SU-DHL-6 (cell line): ENCODE measurements around the gene ADCY2.

ENCODE experiments used
- H2AFZ ChIP-seq: fragments of 200-600 bp; sonication (generic); 2 replicates; pipeline ENCODE4 v1.6.1; 2014; ENCODE audit warnings: low read depth, mild to moderate bottlenecking, moderate library complexity, mixed read lengths, antibody characterized with exemption, low read length; ENCODE audit not compliant: severe bottlenecking
- H3F3A ChIP-seq: fragments of 200-600 bp; shearing (Covaris generic); 2 replicates; pipeline ENCODE4 v1.6.0; 2016; ENCODE audit warnings: antibody characterized with exemption, mild to moderate bottlenecking; ENCODE audit not compliant: insufficient read depth
- H3K27ac ChIP-seq: fragments of 200-600 bp; sonication (generic); 2 replicates; pipeline ENCODE4 v1.5.1; 2016; ENCODE audit warnings: low read depth, mild to moderate bottlenecking, low read length, moderate library complexity, mixed read lengths
- H3K27me3 ChIP-seq: fragments of 200-600 bp; sonication (generic), shearing (Covaris generic); 2 replicates; pipeline ENCODE4 v1.6.0; 2014; ENCODE audit warnings: mild to moderate bottlenecking, low read length
- H3K36me3 ChIP-seq: fragments of 200-600 bp; sonication (generic); 2 replicates; pipeline ENCODE4 v1.6.1; 2014; ENCODE audit warnings: mild to moderate bottlenecking, low read length, mixed read lengths
- H3K4me2 ChIP-seq: fragments of 300-600, 200-600 bp; shearing (Covaris generic), sonication (generic); 2 replicates; pipeline ENCODE4 v1.6.0; 2014; ENCODE audit warnings: low read length, low read depth, mild to moderate bottlenecking; ENCODE audit not compliant: poor library complexity, severe bottlenecking
- H3K4me3 ChIP-seq: fragments of 200-600 bp; sonication (generic); 2 replicates; pipeline ENCODE4 v1.5.1; 2014; ENCODE audit warnings: antibody characterized with exemption, low read length, mild to moderate bottlenecking, mixed read lengths; ENCODE audit not compliant: insufficient read depth, poor library complexity, severe bottlenecking
- H3K79me2 ChIP-seq: fragments of 200-600 bp; sonication (generic); 2 replicates; pipeline ENCODE4 v1.6.1; 2014; ENCODE audit warnings: mild to moderate bottlenecking, low read length, moderate library complexity; ENCODE audit not compliant: insufficient read depth
- H3K9ac ChIP-seq: fragments of 200-600 bp; sonication (generic); 2 replicates; pipeline ENCODE4 v1.7.0; 2014; ENCODE audit warnings: mild to moderate bottlenecking, low read length
- H3K9me2 ChIP-seq: fragments of 200-600 bp; sonication (generic); replicated peaks from 2 replicates; pipeline ENCODE4 v1.6.1; 2014; ENCODE audit warnings: low read length; ENCODE audit not compliant: insufficient read depth
- H3K9me3 ChIP-seq: fragments of 200-600 bp; sonication (generic); 2 replicates; pipeline ENCODE4 v1.6.1; 2014; ENCODE audit warnings: low read length, mixed read lengths; ENCODE audit not compliant: insufficient read depth
- H4K20me1 ChIP-seq: fragments of 200-600 bp; sonication (generic); 2 replicates; pipeline ENCODE4 v1.6.1; 2014; ENCODE audit warnings: low read depth, mild to moderate bottlenecking, antibody characterized with exemption, low read length, moderate library complexity, mixed read lengths
- CTCF ChIP-seq: fragments of 200-600 bp; sonication (generic); IDR thresholded peaks from one replicate; pipeline ENCODE4 v1.5.1; 2017; ENCODE audit warnings: antibody characterized with exemption, mild to moderate bottlenecking, low read length, moderate library complexity; ENCODE audit not compliant: insufficient read depth, poor library complexity, severe bottlenecking
- EZH2phosphoT487 ChIP-seq: fragments of 200-600 bp; sonication (generic), shearing (Covaris generic); conservative IDR thresholded peaks from 2 replicates; pipeline ENCODE4 v1.6.1; 2018; ENCODE audit warnings: mild to moderate bottlenecking, antibody characterized with exemption, low read length, moderate library complexity, mixed read lengths

Gene ADCY2

GRCh38 chr5:7445831-7446230 lies 49.9 kb downstream of the ADCY2 start:
- Histone ChIP-seq H3K4me2 (no peak overlapping the region), H3K9ac (no peak overlapping the region), H3K9me2 (no peaks in the 10 kb centered on the region), H2AFZ (no peak overlapping the region), H3K9me3 (no peaks in the 10 kb centered on the region), H3K4me3 (no peak overlapping the region), H3K79me2 (no peaks in the 10 kb centered on the region), H3K27me3 (no peaks in the 10 kb centered on the region), H3K27ac (no peak overlapping the region), H3K36me3 (no peaks in the 10 kb centered on the region), H4K20me1 (no peaks in the 10 kb centered on the region), H3F3A (no peaks in the 10 kb centered on the region)
- TF ChIP-seq CTCF (no peak), EZH2phosphoT487 (no peak)

- Histone ChIP-seq H3K4me2 (no peak overlapping the region), H3K27me3 (no peaks in the 10 kb centered on the region), H2AFZ (no peak overlapping the region), H3K9me2 (no peaks in the 10 kb centered on the region), H3K79me2 (no peaks in the 10 kb centered on the region), H3K4me3 (no peak overlapping the region), H3F3A (no peaks in the 10 kb centered on the region), H3K36me3 (no peaks in the 10 kb centered on the region), H4K20me1 (no peaks in the 10 kb centered on the region), H3K27ac (no peak overlapping the region), H3K9ac (no peak overlapping the region), H3K9me3 (no peaks in the 10 kb centered on the region)
- TF ChIP-seq EZH2phosphoT487: no peak
- TF ChIP-seq CTCF: no peak
These were observed 51.0 kb downstream of the ADCY2 start for GRCh38 chr5:7446913-7447312.

- H3F3A ChIP-seq: no peaks in the 10 kb centered on the region
- no peaks in the 10 kb centered on the region for H3K9me3 ChIP-seq
- no peak overlapping the region for H3K27ac ChIP-seq
- no peaks in the 10 kb centered on the region for H3K9me2 ChIP-seq
- H3K4me3 ChIP-seq: no peak overlapping the region
- no peak overlapping the region for H3K9ac ChIP-seq
- no peak overlapping the region for H2AFZ ChIP-seq
- H3K27me3 ChIP-seq: no peaks in the 10 kb centered on the region
- H3K36me3 ChIP-seq: no peaks in the 10 kb centered on the region
- no peak for TF ChIP-seq CTCF
- no peak for TF ChIP-seq EZH2phosphoT487
- H3K4me2 ChIP-seq: no peak overlapping the region
- H4K20me1 ChIP-seq: no peaks in the 10 kb centered on the region
- no peaks in the 10 kb centered on the region for H3K79me2 ChIP-seq
These were observed 58.0 kb downstream of the ADCY2 start for GRCh38 chr5:7453947-7454346.

- no peaks in the 10 kb centered on the region for H3F3A ChIP-seq
- H3K4me2 ChIP-seq: no peak overlapping the region
- H3K36me3 ChIP-seq: no peaks in the 10 kb centered on the region
- H3K9ac ChIP-seq: no peak overlapping the region
- H2AFZ ChIP-seq: no peak overlapping the region
- no peak overlapping the region for H3K27ac ChIP-seq
- TF ChIP-seq EZH2phosphoT487 (no peak), CTCF (no peak)
- no peak overlapping the region for H3K4me3 ChIP-seq
- H3K27me3 ChIP-seq: no peaks in the 10 kb centered on the region
- H3K9me2 ChIP-seq: no peaks in the 10 kb centered on the region
- no peaks in the 10 kb centered on the region for H4K20me1 ChIP-seq
- H3K79me2 ChIP-seq: no peaks in the 10 kb centered on the region
- no peaks in the 10 kb centered on the region for H3K9me3 ChIP-seq
These were observed 60.3 kb downstream of the ADCY2 start for GRCh38 chr5:7456206-7456605.
